Measurements from ENCODE around the gene SNX24. TPM values are rescaled to one million over a fixed set of nuclear protein-coding genes. Genes with fewer than 3 reads are reported as not detected.
A peak's percentile ranks its signal among the peaks of the same experiment; 100 is the strongest.

SNX24 gene
- total RNA-seq, 1 donor from 2014 or later = 21.0 TPM

- H3K27me3 Mint-ChIP-seq (ENCODE audit: insufficient read depth, low read depth) = peaks cover 4% of the 10 kb centered on the region
- no peak overlapping the region for H3K27ac Mint-ChIP-seq
- H3K4me1 Mint-ChIP-seq = peaks cover 19% of the 10 kb centered on the region
These were observed 3.3 kb upstream of the SNX24 start for GRCh38 chr5:122842016-122842580.

GRCh38 chr5:122844136-122844909 lies 1.1 kb upstream of the SNX24 start:
- H3K4me3 Mint-ChIP-seq = peak overlapping the region; percentile 86
- H2AFZ ChIP-seq (replicated peaks) = peak overlapping the region; percentile 98
- H3K27ac ChIP-seq = no peak overlapping the region
- DNase-seq (ENCODE audit: low spot score) = peak; percentile 6
- H3K4me1 ChIP-seq = peaks cover 7% of the 10 kb centered on the region
- no peaks in the 10 kb centered on the region for H3K79me2 ChIP-seq (ENCODE audit: low read depth)
- peaks cover 20% of the 10 kb centered on the region for H3K4me1 Mint-ChIP-seq
- H3K36me3 ChIP-seq = no peaks in the 10 kb centered on the region
- peak overlapping the region; percentile 89 for H3K4me2 ChIP-seq
- H3K27ac Mint-ChIP-seq = peak overlapping the region; percentile 27
- peaks cover 16% of the 10 kb centered on the region for H3F3A ChIP-seq (ENCODE audit: low read depth)
- H4K20me1 ChIP-seq (ENCODE audit: low read depth) = no peaks in the 10 kb centered on the region
- TF ChIP-seq CTCF (IDR thresholded peaks at IDR 0.05) (no peak), EZH2phosphoT487 (IDR thresholded peaks at IDR 0.05) (no peak), EZH2 (IDR thresholded peaks at IDR 0.05) (no peak)
- peaks cover 5% of the 10 kb centered on the region for H3K9me3 Mint-ChIP-seq
- H3K27me3 Mint-ChIP-seq (ENCODE audit: insufficient read depth, low read depth) = peaks cover 4% of the 10 kb centered on the region
- H3K9ac ChIP-seq = no peak overlapping the region
- peak overlapping the region; percentile 94 for H3K4me3 ChIP-seq
- no peaks in the 10 kb centered on the region for H3K9me3 ChIP-seq (ENCODE audit: low read depth)
- peaks cover 20% of the 10 kb centered on the region for H3K27me3 ChIP-seq
- H3K36me3 Mint-ChIP-seq = peaks cover 10% of the 10 kb centered on the region

More at GRCh38 chr5:122842016-122842580, 3.3 kb upstream of the SNX24 start:
- Mint-ChIP-seq H3K9me3 (peaks cover 5% of the 10 kb centered on the region), H3K4me3 (no peak overlapping the region), H3K36me3 (peaks cover 7% of the 10 kb centered on the region)
- TF ChIP-seq EZH2 (IDR thresholded peaks at IDR 0.05) (no peak), EZH2phosphoT487 (IDR thresholded peaks at IDR 0.05) (no peak), CTCF (IDR thresholded peaks at IDR 0.05) (no peak)
- no peak overlapping the region for H2AFZ ChIP-seq (replicated peaks)
- DNase-seq (ENCODE audit: low spot score) = no peak
- peaks cover 20% of the 10 kb centered on the region for H3K27me3 ChIP-seq
- peaks cover 7% of the 10 kb centered on the region for H3K4me1 ChIP-seq
- no peak overlapping the region for H3K27ac ChIP-seq
- no peak overlapping the region for H3K4me3 ChIP-seq
- H3F3A ChIP-seq (ENCODE audit: low read depth) = peaks cover 16% of the 10 kb centered on the region
- H3K4me2 ChIP-seq = no peak overlapping the region
- no peak overlapping the region for H3K9ac ChIP-seq
- H3K79me2 ChIP-seq (ENCODE audit: low read depth) = no peaks in the 10 kb centered on the region
- H3K9me3 ChIP-seq (ENCODE audit: low read depth) = no peaks in the 10 kb centered on the region
- H4K20me1 ChIP-seq (ENCODE audit: low read depth) = no peaks in the 10 kb centered on the region
- H3K36me3 ChIP-seq = no peaks in the 10 kb centered on the region

GRCh38 chr5:122844910-122845228 lies 544 bp upstream of the SNX24 start:
- H3K4me1 Mint-ChIP-seq = peaks cover 20% of the 10 kb centered on the region
- Histone ChIP-seq H4K20me1 (ENCODE audit: low read depth) (no peaks in the 10 kb centered on the region), H3F3A (ENCODE audit: low read depth) (peaks cover 16% of the 10 kb centered on the region), H2AFZ (replicated peaks) (peak overlapping the region; percentile 98), H3K27me3 (peaks cover 20% of the 10 kb centered on the region), H3K4me2 (peak overlapping the region; percentile 89), H3K4me1 (peaks cover 7% of the 10 kb centered on the region), H3K4me3 (peak overlapping the region; percentile 94), H3K36me3 (no peaks in the 10 kb centered on the region), H3K9me3 (ENCODE audit: low read depth) (no peaks in the 10 kb centered on the region), H3K79me2 (ENCODE audit: low read depth) (no peaks in the 10 kb centered on the region), H3K27ac (no peak overlapping the region), H3K9ac (peak overlapping the region; percentile 34)
- H3K9me3 Mint-ChIP-seq = peaks cover 5% of the 10 kb centered on the region
- DNase-seq (ENCODE audit: low spot score) = no peak
- H3K36me3 Mint-ChIP-seq = peaks cover 13% of the 10 kb centered on the region
- H3K4me3 Mint-ChIP-seq = peak overlapping the region; percentile 86
- peak overlapping the region; percentile 27 for H3K27ac Mint-ChIP-seq
- peaks cover 4% of the 10 kb centered on the region for H3K27me3 Mint-ChIP-seq (ENCODE audit: insufficient read depth, low read depth)
- TF ChIP-seq EZH2 (IDR thresholded peaks at IDR 0.05) = no peak
- no peak for TF ChIP-seq CTCF (IDR thresholded peaks at IDR 0.05)
- TF ChIP-seq EZH2phosphoT487 (IDR thresholded peaks at IDR 0.05) = peak; percentile 43

Measured in neural progenitor cell (in vitro differentiated cells).